ENCODE measurements around the gene CDKN1B.

The CDKN1B gene

DNA sequence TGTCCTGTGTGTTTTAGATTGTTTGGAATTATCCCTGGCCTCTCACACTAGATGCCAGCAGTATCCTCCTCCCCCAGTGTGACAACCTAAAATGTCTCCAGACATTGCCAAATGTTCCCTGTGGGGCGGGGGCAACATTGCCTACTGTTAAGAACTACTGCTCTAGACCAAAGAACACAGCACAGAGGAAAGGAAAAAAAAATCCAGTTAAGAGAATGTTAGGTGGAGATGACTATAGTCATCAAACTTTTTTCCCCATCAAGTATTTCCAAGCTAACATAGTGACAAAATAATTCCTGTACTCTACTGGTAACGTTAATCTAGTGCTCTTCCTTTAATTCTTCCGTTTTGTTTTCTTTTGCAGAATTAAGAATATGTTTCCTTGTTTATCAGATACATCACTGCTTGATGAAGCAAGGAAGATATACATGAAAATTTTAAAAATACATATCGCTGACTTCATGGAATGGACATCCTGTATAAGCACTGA, 3.5 kb downstream of the CDKN1B start:
- Histone ChIP-seq H3K4me2 (ENCODE audit: low read length) (peak overlapping the region; percentile 83), H3K36me3 (ENCODE audit: insufficient read depth, low read length) (peaks cover 40% of the 10 kb centered on the region), H3K79me2 (ENCODE audit: insufficient read depth, low read length) (peaks cover 32% of the 10 kb centered on the region), H3K4me3 (ENCODE audit: low read depth, low read length, poor library complexity, severe bottlenecking) (peak overlapping the region; percentile 88), H3F3A (ENCODE audit: insufficient read depth, low read length) (peaks cover 12% of the 10 kb centered on the region), H2AFZ (ENCODE audit: low read length) (no peak overlapping the region), H3K9me2 (ENCODE audit: low read depth, low read length) (no peaks in the 10 kb centered on the region), H3K4me1 (ENCODE audit: insufficient read depth, low read length, severe bottlenecking) (peaks cover 61% of the 10 kb centered on the region), H3K9ac (ENCODE audit: low read length) (peak overlapping the region; percentile 10; the same call in 1 of the 2 replicates), H3K27me3 (ENCODE audit: insufficient read depth, low read length) (no peaks in the 10 kb centered on the region), H4K20me1 (ENCODE audit: insufficient read depth, low read length) (no peaks in the 10 kb centered on the region), H3K9me3 (ENCODE audit: low read length) (no peaks in the 10 kb centered on the region), H3K27ac (ENCODE audit: low read depth, low read length, poor library complexity, severe bottlenecking) (peak overlapping the region; percentile 98)
- no peak for TF ChIP-seq EZH2 (IDR thresholded peaks at IDR 0.05; ENCODE audit: borderline replicate concordance, low read length)
- TF ChIP-seq, protein P1, sequence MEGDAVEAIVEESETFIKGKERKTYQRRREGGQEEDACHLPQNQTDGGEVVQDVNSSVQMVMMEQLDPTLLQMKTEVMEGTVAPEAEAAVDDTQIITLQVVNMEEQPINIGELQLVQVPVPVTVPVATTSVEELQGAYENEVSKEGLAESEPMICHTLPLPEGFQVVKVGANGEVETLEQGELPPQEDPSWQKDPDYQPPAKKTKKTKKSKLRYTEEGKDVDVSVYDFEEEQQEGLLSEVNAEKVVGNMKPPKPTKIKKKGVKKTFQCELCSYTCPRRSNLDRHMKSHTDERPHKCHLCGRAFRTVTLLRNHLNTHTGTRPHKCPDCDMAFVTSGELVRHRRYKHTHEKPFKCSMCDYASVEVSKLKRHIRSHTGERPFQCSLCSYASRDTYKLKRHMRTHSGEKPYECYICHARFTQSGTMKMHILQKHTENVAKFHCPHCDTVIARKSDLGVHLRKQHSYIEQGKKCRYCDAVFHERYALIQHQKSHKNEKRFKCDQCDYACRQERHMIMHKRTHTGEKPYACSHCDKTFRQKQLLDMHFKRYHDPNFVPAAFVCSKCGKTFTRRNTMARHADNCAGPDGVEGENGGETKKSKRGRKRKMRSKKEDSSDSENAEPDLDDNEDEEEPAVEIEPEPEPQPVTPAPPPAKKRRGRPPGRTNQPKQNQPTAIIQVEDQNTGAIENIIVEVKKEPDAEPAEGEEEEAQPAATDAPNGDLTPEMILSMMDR (IDR thresholded peaks at IDR 0.05; ENCODE audit: low read length), result no peak

DNA sequence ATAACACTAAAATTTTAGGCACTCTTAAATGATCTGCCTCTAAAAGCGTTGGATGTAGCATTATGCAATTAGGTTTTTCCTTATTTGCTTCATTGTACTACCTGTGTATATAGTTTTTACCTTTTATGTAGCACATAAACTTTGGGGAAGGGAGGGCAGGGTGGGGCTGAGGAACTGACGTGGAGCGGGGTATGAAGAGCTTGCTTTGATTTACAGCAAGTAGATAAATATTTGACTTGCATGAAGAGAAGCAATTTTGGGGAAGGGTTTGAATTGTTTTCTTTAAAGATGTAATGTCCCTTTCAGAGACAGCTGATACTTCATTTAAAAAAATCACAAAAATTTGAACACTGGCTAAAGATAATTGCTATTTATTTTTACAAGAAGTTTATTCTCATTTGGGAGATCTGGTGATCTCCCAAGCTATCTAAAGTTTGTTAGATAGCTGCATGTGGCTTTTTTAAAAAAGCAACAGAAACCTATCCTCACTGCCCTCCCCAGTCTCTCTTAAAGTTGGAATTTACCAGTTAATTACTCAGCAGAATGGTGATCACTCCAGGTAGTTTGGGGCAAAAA, 4.1 kb downstream of the CDKN1B start:
- no peaks in the 10 kb centered on the region for H4K20me1 ChIP-seq (ENCODE audit: insufficient read depth, low read length)
- peak overlapping the region; percentile 83 for H3K4me2 ChIP-seq (ENCODE audit: low read length)
- peaks cover 40% of the 10 kb centered on the region for H3K36me3 ChIP-seq (ENCODE audit: insufficient read depth, low read length)
- TF ChIP-seq EZH2 (IDR thresholded peaks at IDR 0.05; ENCODE audit: borderline replicate concordance, low read length), result no peak
- TF ChIP-seq, protein P1 (IDR thresholded peaks at IDR 0.05; ENCODE audit: low read length), result no peak
- H3K9me2 ChIP-seq (ENCODE audit: low read depth, low read length), result no peaks in the 10 kb centered on the region
- H3K4me3 ChIP-seq (ENCODE audit: low read depth, low read length, poor library complexity, severe bottlenecking), result peak overlapping the region; percentile 88
- H3K4me1 ChIP-seq (ENCODE audit: insufficient read depth, low read length, severe bottlenecking), result peaks cover 55% of the 10 kb centered on the region
- no peaks in the 10 kb centered on the region for H3K27me3 ChIP-seq (ENCODE audit: insufficient read depth, low read length)
- peak overlapping the region; percentile 98 for H3K27ac ChIP-seq (ENCODE audit: low read depth, low read length, poor library complexity, severe bottlenecking)
- no peak overlapping the region; the same call in 1 of the 2 replicates for H3K9ac ChIP-seq (ENCODE audit: low read length)
- peaks cover 12% of the 10 kb centered on the region for H3F3A ChIP-seq (ENCODE audit: insufficient read depth, low read length)
- no peak overlapping the region for H2AFZ ChIP-seq (ENCODE audit: low read length)
- no peaks in the 10 kb centered on the region for H3K9me3 ChIP-seq (ENCODE audit: low read length)
- H3K79me2 ChIP-seq (ENCODE audit: insufficient read depth, low read length), result peaks cover 35% of the 10 kb centered on the region

DNA sequence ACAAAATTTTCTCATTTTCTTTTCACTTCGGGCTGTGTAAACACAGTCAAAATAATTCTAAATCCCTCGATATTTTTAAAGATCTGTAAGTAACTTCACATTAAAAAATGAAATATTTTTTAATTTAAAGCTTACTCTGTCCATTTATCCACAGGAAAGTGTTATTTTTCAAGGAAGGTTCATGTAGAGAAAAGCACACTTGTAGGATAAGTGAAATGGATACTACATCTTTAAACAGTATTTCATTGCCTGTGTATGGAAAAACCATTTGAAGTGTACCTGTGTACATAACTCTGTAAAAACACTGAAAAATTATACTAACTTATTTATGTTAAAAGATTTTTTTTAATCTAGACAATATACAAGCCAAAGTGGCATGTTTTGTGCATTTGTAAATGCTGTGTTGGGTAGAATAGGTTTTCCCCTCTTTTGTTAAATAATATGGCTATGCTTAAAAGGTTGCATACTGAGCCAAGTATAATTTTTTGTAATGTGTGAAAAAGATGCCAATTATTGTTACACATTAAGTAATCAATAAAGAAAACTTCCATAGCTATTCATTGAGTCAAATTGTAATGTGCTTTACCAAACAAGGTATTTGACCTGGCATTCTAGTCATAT, 4.8 kb downstream of the CDKN1B start:
- peak overlapping the region; percentile 98 for H3K27ac ChIP-seq (ENCODE audit: low read depth, low read length, poor library complexity, severe bottlenecking)
- peaks cover 12% of the 10 kb centered on the region for H3F3A ChIP-seq (ENCODE audit: insufficient read depth, low read length)
- no peaks in the 10 kb centered on the region for H3K9me2 ChIP-seq (ENCODE audit: low read depth, low read length)
- no peaks in the 10 kb centered on the region for H3K27me3 ChIP-seq (ENCODE audit: insufficient read depth, low read length)
- H3K9ac ChIP-seq (ENCODE audit: low read length), result peak overlapping the region; percentile 86; the same call in 1 of the 2 replicates
- H3K79me2 ChIP-seq (ENCODE audit: insufficient read depth, low read length), result peaks cover 41% of the 10 kb centered on the region
- peaks cover 40% of the 10 kb centered on the region for H3K36me3 ChIP-seq (ENCODE audit: insufficient read depth, low read length)
- H3K4me3 ChIP-seq (ENCODE audit: low read depth, low read length, poor library complexity, severe bottlenecking), result peak overlapping the region; percentile 80
- no peak overlapping the region for H2AFZ ChIP-seq (ENCODE audit: low read length)
- peak overlapping the region; percentile 83 for H3K4me2 ChIP-seq (ENCODE audit: low read length)
- H4K20me1 ChIP-seq (ENCODE audit: insufficient read depth, low read length), result no peaks in the 10 kb centered on the region
- H3K9me3 ChIP-seq (ENCODE audit: low read length), result no peaks in the 10 kb centered on the region
- TF ChIP-seq EZH2 (IDR thresholded peaks at IDR 0.05; ENCODE audit: borderline replicate concordance, low read length), result no peak
- TF ChIP-seq, protein P1 (IDR thresholded peaks at IDR 0.05; ENCODE audit: low read length), result no peak
- H3K4me1 ChIP-seq (ENCODE audit: insufficient read depth, low read length, severe bottlenecking), result peaks cover 50% of the 10 kb centered on the region
